H1 (cell line): ENCODE measurements around the gene OOEP. TPM values are rescaled to one million over a fixed set of nuclear protein-coding genes. Genes with fewer than 3 reads are reported as not detected.
A peak's percentile ranks its signal among the peaks of the same experiment; 100 is the strongest.

Experiments
- CTCF ChIA-PET: fragments of 300-600 bp; sonication (Branson Sonifier 250); formaldehyde crosslinking; loops from one replicate; lab custom pipeline; 2021; ENCODE audit not compliant: partially characterized antibody; lab: Charles Lee
- POLR2A ChIA-PET: fragments of 300-600 bp; sonication (Branson Sonifier 250); formaldehyde crosslinking; loops from one replicate; lab custom pipeline; 2021; ENCODE audit warnings: inconsistent platforms; ENCODE audit not compliant: partially characterized antibody; lab: Charles Lee
- DNase-seq, 2 experiments: peaks; one replicate each; pipeline versions ENCODE4 v3.0.0 to v3.0.0-alpha.2; 2010 to 2022; ENCODE audit warnings: low spot score in 2 of 2, low read depth in 1 of 2, mixed read lengths in 1 of 2
- FAIRE-seq: peaks from 2 replicates; lab custom pipeline; 2011; peaks lifted over from hg19 to GRCh38; lab: Jason Lieb, UNC
- H2AFZ ChIP-seq: 2 replicates; pipeline ENCODE4 v1.8.1; 2012; ENCODE audit warnings: low read length, inconsistent platforms
- H2AK5ac ChIP-seq: 2 replicates; pipeline ENCODE4 v1.6.1; 2013; ENCODE audit warnings: low read depth, low read length
- H2BK120ac ChIP-seq: replicated peaks from 2 replicates; pipeline ENCODE3; 2013; ENCODE audit warnings: low read depth, low read length, inconsistent platforms
- H2BK12ac ChIP-seq: 2 replicates; pipeline ENCODE4 v1.6.1; 2013; ENCODE audit warnings: low read depth, low read length
- H2BK15ac ChIP-seq: 2 replicates; pipeline ENCODE4 v1.6.1; 2013; ENCODE audit warnings: low read length
- H2BK20ac ChIP-seq: 2 replicates; pipeline ENCODE4 v1.6.1; 2013; ENCODE audit warnings: low read length
- H2BK5ac ChIP-seq: 2 replicates; pipeline ENCODE4 v1.6.1; 2013; ENCODE audit warnings: low read depth, low read length
- H3K14ac ChIP-seq: 2 replicates; pipeline ENCODE4 v1.6.1; 2013; ENCODE audit warnings: inconsistent platforms; ENCODE audit not compliant: insufficient read length
- H3K18ac ChIP-seq: 2 replicates; pipeline ENCODE4 v1.6.1; 2013; ENCODE audit warnings: low read length; ENCODE audit errors: extremely low read depth
- H3K23ac ChIP-seq: 2 replicates; pipeline ENCODE4 v1.6.1; 2013; ENCODE audit warnings: inconsistent platforms; ENCODE audit not compliant: insufficient read length
- H3K23me2 ChIP-seq: 2 replicates; pipeline ENCODE4 v1.6.1; 2013; ENCODE audit warnings: low read depth, low read length
- H3K27ac ChIP-seq: 2 replicates; pipeline ENCODE4 v1.6.1; 2011; ENCODE audit warnings: low read depth, low read length, inconsistent platforms
- H3K27me3 ChIP-seq, 4 experiments: replicated peaks in 1 of 4; 1 replicate in 1 of 4; 2 replicates in 3 of 4; pipeline versions ENCODE4 v1.6.1 to v1.8.1; 2011 to 2013; ENCODE audit warnings: low read length in 3 of 4, mild to moderate bottlenecking in 3 of 4, inconsistent platforms in 2 of 4, mixed read lengths in 2 of 4, moderate library complexity in 1 of 4; ENCODE audit not compliant: control insufficient read depth in 3 of 4, insufficient read depth in 3 of 4; ENCODE audit errors: extremely low read depth in 1 of 4
- H3K36me3 ChIP-seq, 4 experiments: 2 replicates each; pipeline versions ENCODE4 v1.6.1 to v1.8.1; 2011 to 2013; ENCODE audit warnings: mild to moderate bottlenecking in 4 of 4, low read length in 3 of 4, moderate library complexity in 2 of 4, control low read depth in 1 of 4, inconsistent platforms in 1 of 4; ENCODE audit not compliant: insufficient read depth in 4 of 4, control insufficient read depth in 2 of 4
- H3K4ac ChIP-seq: replicated peaks from 2 replicates; pipeline ENCODE3; 2013; ENCODE audit warnings: low read length, low read depth, mixed read lengths, inconsistent platforms; ENCODE audit not compliant: insufficient read length
- H3K4me1 ChIP-seq, 4 experiments: replicated peaks in 1 of 4; 1 replicate in 1 of 4; 2 replicates in 3 of 4; pipeline versions ENCODE4 v1.6.1 to v1.8.1; 2011 to 2013; ENCODE audit warnings: low read length in 3 of 4, inconsistent platforms in 2 of 4, mixed read lengths in 1 of 4; ENCODE audit not compliant: insufficient read depth in 4 of 4, control insufficient read depth in 3 of 4
- H3K4me2 ChIP-seq, 2 experiments: 2 replicates each; pipeline versions ENCODE4 v1.6.1 to v1.8.1; 2011 to 2013; ENCODE audit warnings: low read depth in 2 of 2, low read length in 2 of 2, control low read depth in 1 of 2, inconsistent platforms in 1 of 2, mild to moderate bottlenecking in 1 of 2; ENCODE audit not compliant: insufficient read depth in 1 of 2
- H3K4me3 ChIP-seq, 4 experiments: fragments of 200-600, 300-600 bp in 1 of 4; sonication (generic), shearing (Covaris generic), sonication (Bioruptor Twin) in 1 of 4; 2 replicates each; pipeline versions ENCODE4 v1.5.1 to v1.8.1; 2011 to 2016; ENCODE audit warnings: low read length in 4 of 4, low read depth in 3 of 4, control low read depth in 2 of 4, inconsistent platforms in 2 of 4, mild to moderate bottlenecking in 2 of 4, mixed read lengths in 1 of 4, moderate library complexity in 1 of 4; ENCODE audit not compliant: insufficient read depth in 2 of 4; ENCODE audit errors: extremely low read depth in 1 of 4
- H3K56ac ChIP-seq: replicated peaks from 2 replicates; pipeline ENCODE3; 2013; ENCODE audit warnings: low read depth, mild to moderate bottlenecking, mixed read lengths, low read length, inconsistent platforms; ENCODE audit not compliant: insufficient read length
- H3K79me1 ChIP-seq: 2 replicates; pipeline ENCODE4 v1.6.1; 2013; ENCODE audit warnings: low read depth, low read length, control low read depth
- H3K79me2 ChIP-seq, 2 experiments: 2 replicates each; pipeline versions ENCODE4 v1.6.1 to v1.8.1; 2012 to 2013; ENCODE audit warnings: low read length in 2 of 2, mild to moderate bottlenecking in 2 of 2, inconsistent platforms in 1 of 2; ENCODE audit not compliant: insufficient read depth in 2 of 2, control insufficient read depth in 1 of 2
- H3K9ac ChIP-seq, 4 experiments: replicated peaks in 1 of 4; 1 replicate in 1 of 4; 2 replicates in 3 of 4; pipeline versions ENCODE4 v1.6.1 to v1.8.1; 2011 to 2013; ENCODE audit warnings: low read depth in 3 of 4, low read length in 3 of 4, control low read depth in 2 of 4, mild to moderate bottlenecking in 2 of 4, moderate library complexity in 2 of 4, inconsistent platforms in 1 of 4; ENCODE audit errors: extremely low read depth in 1 of 4
- H3K9me3 ChIP-seq, 2 experiments: 2 replicates each; pipeline versions ENCODE4 v1.6.1 to v1.8.1; 2012 to 2013; ENCODE audit warnings: mild to moderate bottlenecking in 2 of 2, moderate library complexity in 2 of 2, control low read depth in 1 of 2, inconsistent platforms in 1 of 2, low read depth in 1 of 2, low read length in 1 of 2, mixed read lengths in 1 of 2; ENCODE audit not compliant: insufficient read depth in 2 of 2
- H4K20me1 ChIP-seq, 2 experiments: replicated peaks in 1 of 2; 2 replicates each; pipeline versions ENCODE3 to v1.8.1; 2011 to 2013; ENCODE audit warnings: inconsistent platforms in 2 of 2, low read length in 2 of 2, mild to moderate bottlenecking in 1 of 2; ENCODE audit not compliant: insufficient read depth in 2 of 2, control insufficient read depth in 1 of 2
- H4K5ac ChIP-seq: 2 replicates; pipeline ENCODE4 v1.6.1; 2013; ENCODE audit warnings: low read length, low read depth, mixed read lengths, inconsistent platforms; ENCODE audit not compliant: insufficient read length
- H4K8ac ChIP-seq: 2 replicates; pipeline ENCODE4 v1.8.0; 2013; ENCODE audit warnings: mild to moderate bottlenecking, moderate library complexity, low read length, inconsistent platforms; ENCODE audit not compliant: insufficient read depth; ENCODE audit errors: extremely low read depth
- H4K91ac ChIP-seq: replicated peaks from 2 replicates; pipeline ENCODE3; 2013; ENCODE audit warnings: low read length, mixed read lengths, inconsistent platforms; ENCODE audit not compliant: insufficient read length
- ASH2L ChIP-seq: fragments of 200-600, 300-600 bp; sonication (generic); IDR thresholded peaks from one replicate; pipeline ENCODE4 v1.7.1; 2017; ENCODE audit warnings: low read length
- CEBPB ChIP-seq: IDR thresholded peaks from 2 replicates; pipeline ENCODE4 v1.6.1; 2012; ENCODE audit warnings: low read depth, low read length
- CREB1 ChIP-seq: IDR thresholded peaks from 2 replicates; pipeline ENCODE4 v1.6.1; 2012; ENCODE audit warnings: inconsistent platforms
- CTBP2 ChIP-seq: IDR thresholded peaks from 2 replicates; pipeline ENCODE4 v1.7.0; 2011; ENCODE audit warnings: borderline replicate concordance, mild to moderate bottlenecking, moderate library complexity, mixed read lengths, low read length; ENCODE audit not compliant: insufficient read depth, insufficient read length
- EGR1 ChIP-seq: IDR thresholded peaks from 2 replicates; pipeline ENCODE4 v1.6.1; 2011; ENCODE audit warnings: low read depth, low read length, borderline replicate concordance
- FOSL1 ChIP-seq: IDR thresholded peaks from 2 replicates; pipeline ENCODE4 v1.6.1; 2011; ENCODE audit warnings: mild to moderate bottlenecking, low read depth, low read length, moderate library complexity; ENCODE audit not compliant: insufficient read depth
- GTF2F1 ChIP-seq: IDR thresholded peaks from 2 replicates; pipeline ENCODE4 v1.6.1; 2012; ENCODE audit warnings: low read depth, low read length, improper control_type of control experiment, borderline replicate concordance
- HDAC6 ChIP-seq: IDR thresholded peaks from one replicate; pipeline ENCODE4 v1.7.1; 2012; ENCODE audit warnings: low read depth, mild to moderate bottlenecking, inconsistent platforms, low read length, moderate library complexity
- JUN ChIP-seq: IDR thresholded peaks from 2 replicates; pipeline ENCODE4 v1.6.1; 2011; ENCODE audit warnings: low read depth, mild to moderate bottlenecking, improper control_type of control experiment, low read length
- POLR2AphosphoS5 ChIP-seq: IDR thresholded peaks from 2 replicates; pipeline ENCODE4 v1.6.1; 2011; ENCODE audit warnings: low read depth, low read length
- TAF7 ChIP-seq: optimal IDR thresholded peaks from 2 replicates; pipeline ENCODE3; 2011; ENCODE audit warnings: low read depth, mild to moderate bottlenecking, inconsistent platforms, low read length, moderate library complexity, borderline replicate concordance
- TBP ChIP-seq: IDR thresholded peaks from 2 replicates; pipeline ENCODE4 v1.6.1; 2011; ENCODE audit warnings: low read depth, low read length, improper control_type of control experiment
- WGBS, 2 experiments: shearing (Covaris generic) in 1 of 2; methylation state at CpG; one replicate each; pipeline versions ENCODE4 v1.1.6 to v1.1.7; 2013 to 2015; ENCODE audit warnings: low lambda C conversion rate in 2 of 2, mixed read lengths in 2 of 2, inconsistent platforms in 1 of 2, low coverage in 1 of 2, missing lambda C conversion rate in 1 of 2; ENCODE audit not compliant: insufficient replicate concordance in 2 of 2, insufficient coverage in 1 of 2, insufficient read length in 1 of 2; ENCODE audit errors: extremely low coverage in 1 of 2, missing lambda C conversion rate in 1 of 2; 5-methylcytosine and 5-hydroxymethylcytosine counted together
- polyA plus RNA-seq, 7 experiments: library from polyadenylated mRNA; depleted of rRNA in 3 of 7; stranded (reverse) in 5 of 7; unstranded in 2 of 7; fragments of >200 nt in 5 of 7; fragments of 200-250 nt in 2 of 7; gene quantifications; 1 replicate in 5 of 7; 2 replicates in 1 of 7; 4 replicates in 1 of 7; pipeline versions ENCODE4 v1.2.1 to v1.2.3, GENCODE V29; 2011 to 2013; ENCODE audit warnings: missing spikeins in 2 of 7, mixed read lengths in 2 of 7
- total RNA-seq: library from RNA; stranded (reverse); fragmentation: NEBNext Ultra II Directional; extraction: Animal tissue kit (Norgen Biotek cat#: 25700); gene quantifications from 2 replicates; pipeline ENCODE4 v1.2.1, GENCODE V29; 2021

The OOEP gene
- total and polyA plus RNA-seq, 2 of the 8 experiments (the other 6 are each of a cell fraction or from before 2014, with no cell fraction given), result 0.20 to 0.41 TPM

- Histone ChIP-seq H3K9ac (no peak overlapping the region), H4K91ac (no peak overlapping the region), H2AFZ (no peak overlapping the region; the same call in 1 of the 2 replicates), H2BK20ac (no peak overlapping the region), H3K27me3 (no peaks in the 10 kb centered on the region), H3K9me3 (peaks cover 0 to 4% of the 10 kb centered on the region in 2 experiments; a peak in 1 of 4 replicates), H2BK5ac (no peak overlapping the region), H4K20me1 (no peaks in the 10 kb centered on the region), H3K56ac (no peak overlapping the region), H3K27ac (no peak overlapping the region), H3K36me3 (no peaks in the 10 kb centered on the region), H4K5ac (no peak overlapping the region), H2BK15ac (no peak overlapping the region), H3K79me2 (no peaks in the 10 kb centered on the region), H2BK120ac (peak overlapping the region; percentile 29), H3K4ac (no peak overlapping the region), H3K4me2 (no peak overlapping the region), H3K23me2 (no peaks in the 10 kb centered on the region), H2BK12ac (no peak overlapping the region), H2AK5ac (no peak overlapping the region), H3K14ac (no peak overlapping the region), H3K4me3 (no peak overlapping the region), H4K8ac (peak overlapping the region; percentile 46; the same call in 1 of the 2 replicates), H3K23ac (no peak overlapping the region), H3K4me1 (peaks cover 0 to 6% (median 2%) of the 10 kb centered on the region in 4 experiments; a peak in 3 of 7 replicates), H3K18ac (0 out of 2 replicates have a peak overlapping the region, but pooled peaks have one; percentile 48), H3K79me1 (no peaks in the 10 kb centered on the region)
- no peak for TF ChIP-seq TBP
- no peak for TF ChIP-seq GTF2F1
- no peak for TF ChIP-seq TAF7
- no peak for TF ChIP-seq POLR2AphosphoS5
- TF ChIP-seq JUN, result no peak
- TF ChIP-seq ASH2L, result no peak
- TF ChIP-seq FOSL1, result no peak
- TF ChIP-seq HDAC6, result no peak
- no peak for TF ChIP-seq CTBP2
- TF ChIP-seq CREB1, result no peak
- TF ChIP-seq EGR1, result no peak
- TF ChIP-seq CEBPB, result no peak
- ChIA-PET CTCF (no interaction called here), POLR2A (interaction anchor here (1.0 kb wide), 1 partner anchor 13 kb away, joined by 3 read pairs; no protein-coding TSS in a partner anchor)
- FAIRE-seq, result no peak
- 92% methylated on average over 10 of the region's 10 CpGs; no CpG with 5 or more reads in 1 of the 2 experiments for WGBS, 2 experiments
- DNase-seq, result no peak
These were observed 2.8 kb upstream of the OOEP start for GRCh38 chr6:73372516-73372915.
